Gastroesophageal sphincter (tissue), 4 donors: ENCODE data around the gene B4GALT3. TPM values are rescaled to one million over a fixed set of nuclear protein-coding genes. Genes with fewer than 3 reads are reported as not detected.

Source experiments
- ATAC-seq: fragments of 150-250 bp; one replicate; pipeline ENCODE4 v1.9.1; 2016; ENCODE audit warnings: mild to moderate bottlenecking, moderate library complexity
- H3K27ac ChIP-seq, 4 donors: fragments of 200-600 bp; sonication (generic) in 3 of 4; 1 replicate in 3 of 4; 2 replicates in 1 of 4; pipeline ENCODE4 v1.5.1; 2016 to 2019
- H3K27me3 ChIP-seq: fragments of 200-600 bp; sonication (generic); one replicate; pipeline ENCODE4 v1.5.1; 2019
- H3K36me3 ChIP-seq, 2 donors: fragments of 200-600 bp; sonication (generic); one replicate each; pipeline ENCODE4 v1.5.1; 2019; ENCODE audit warnings: control low read depth in 1 of 2
- H3K4me1 ChIP-seq, 3 donors: fragments of 200-600 bp; sonication (generic); 1 replicate in 2 of 3; 2 replicates in 1 of 3; pipeline ENCODE4 v1.5.1; 2016 to 2019; ENCODE audit warnings: control low read depth in 2 of 3
- H3K4me3 ChIP-seq, 2 donors: fragments of 200-600 bp; sonication (generic); one replicate each; pipeline ENCODE4 v1.5.1; 2019; ENCODE audit warnings: mild to moderate bottlenecking in 1 of 2, moderate library complexity in 1 of 2
- H3K9me3 ChIP-seq, 3 donors: fragments of 200-600 bp; sonication (generic); one replicate each; pipeline ENCODE4 v1.5.1; 2017 to 2019; ENCODE audit warnings: control low read depth in 2 of 3
- EP300 ChIP-seq: sonication (generic); formaldehyde crosslinking; IDR thresholded peaks from one replicate; pipeline ENCODE4 v1.6.1; 2017; ENCODE audit warnings: antibody characterized with exemption, mild to moderate bottlenecking
- POLR2A ChIP-seq, 2 donors: fragments of 450-650 bp; IDR thresholded peaks; one replicate each; pipeline ENCODE4 v1.6.1; 2017; ENCODE audit warnings: antibody characterized with exemption in 2 of 2, mild to moderate bottlenecking in 2 of 2, moderate library complexity in 1 of 2
- POLR2AphosphoS5 ChIP-seq: sonication (generic); formaldehyde crosslinking; IDR thresholded peaks from one replicate; pipeline ENCODE4 v1.6.1; 2017; ENCODE audit warnings: antibody characterized with exemption
- WGBS, 2 donors: methylation state at CpG; one replicate each; pipeline ENCODE4 v1.1.5; 2018; ENCODE audit warnings: low coverage in 1 of 2; 5-methylcytosine and 5-hydroxymethylcytosine counted together
- total RNA-seq, 4 donors: library from RNA; depleted of rRNA; stranded (reverse); fragments of >200 nt; gene quantifications; one replicate each; pipeline ENCODE4 v1.1.0, GENCODE V29; 2016
- TF ChIP-seq, protein P1 (sequence below), 4 experiments: fragments of 200-600 bp in 2 of 4; fragments of 450-650 bp in 2 of 4; sonication (generic) in 1 of 4; IDR thresholded peaks; one replicate each; pipeline ENCODE4 v1.5.1; 2017 to 2019; ENCODE audit warnings: antibody characterized with exemption in 4 of 4, mild to moderate bottlenecking in 2 of 4, moderate library complexity in 2 of 4

The B4GALT3 gene
- total RNA-seq, 4 donors from 2014 or later = 14.8 to 26.4 (median 19.5) TPM

DNA sequence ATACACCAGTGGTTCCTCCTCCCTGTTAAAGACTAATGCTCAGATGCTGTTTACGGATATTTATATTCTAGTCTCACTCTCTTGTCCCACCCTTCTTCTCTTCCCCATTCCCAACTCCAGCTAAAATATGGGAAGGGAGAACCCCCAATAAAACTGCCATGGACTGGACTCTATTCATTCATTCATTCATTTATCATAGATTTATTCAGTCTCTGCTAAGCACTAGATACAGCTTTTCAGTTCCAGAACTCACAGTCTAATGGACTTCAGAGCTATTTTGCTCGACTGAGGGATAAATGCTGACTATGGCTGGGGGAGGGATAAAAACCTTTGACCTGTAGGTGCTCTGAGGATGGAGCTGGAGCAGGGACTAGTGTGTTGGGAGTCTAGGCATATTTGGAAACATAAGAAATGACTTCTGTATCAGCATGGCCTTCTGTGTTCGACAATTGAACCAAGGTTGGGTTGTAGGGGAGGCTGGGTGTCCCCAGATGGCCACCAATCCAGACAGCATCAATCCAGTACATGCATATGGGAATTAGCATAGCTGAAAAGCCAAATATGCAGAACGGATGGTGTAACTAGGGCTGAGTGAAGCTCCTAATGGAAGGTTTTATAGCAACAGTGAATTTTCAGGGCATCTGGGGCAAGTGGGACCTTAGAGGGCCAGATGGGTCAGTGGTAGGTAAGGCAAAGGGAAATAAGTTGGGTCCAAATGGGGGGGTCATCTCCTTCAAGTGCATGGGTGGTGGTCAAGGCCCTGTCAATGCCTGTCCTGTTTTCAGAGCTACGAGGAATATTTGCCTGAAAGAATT, 42.0 kb upstream of the B4GALT3 start:
- TF ChIP-seq POLR2AphosphoS5 (no peak), EP300 (no peak), POLR2A (IDR thresholded peaks at IDR 0.05) (no peak)
- TF ChIP-seq, protein P1, sequence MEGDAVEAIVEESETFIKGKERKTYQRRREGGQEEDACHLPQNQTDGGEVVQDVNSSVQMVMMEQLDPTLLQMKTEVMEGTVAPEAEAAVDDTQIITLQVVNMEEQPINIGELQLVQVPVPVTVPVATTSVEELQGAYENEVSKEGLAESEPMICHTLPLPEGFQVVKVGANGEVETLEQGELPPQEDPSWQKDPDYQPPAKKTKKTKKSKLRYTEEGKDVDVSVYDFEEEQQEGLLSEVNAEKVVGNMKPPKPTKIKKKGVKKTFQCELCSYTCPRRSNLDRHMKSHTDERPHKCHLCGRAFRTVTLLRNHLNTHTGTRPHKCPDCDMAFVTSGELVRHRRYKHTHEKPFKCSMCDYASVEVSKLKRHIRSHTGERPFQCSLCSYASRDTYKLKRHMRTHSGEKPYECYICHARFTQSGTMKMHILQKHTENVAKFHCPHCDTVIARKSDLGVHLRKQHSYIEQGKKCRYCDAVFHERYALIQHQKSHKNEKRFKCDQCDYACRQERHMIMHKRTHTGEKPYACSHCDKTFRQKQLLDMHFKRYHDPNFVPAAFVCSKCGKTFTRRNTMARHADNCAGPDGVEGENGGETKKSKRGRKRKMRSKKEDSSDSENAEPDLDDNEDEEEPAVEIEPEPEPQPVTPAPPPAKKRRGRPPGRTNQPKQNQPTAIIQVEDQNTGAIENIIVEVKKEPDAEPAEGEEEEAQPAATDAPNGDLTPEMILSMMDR (IDR thresholded peaks at IDR 0.05) = no peak
- Histone ChIP-seq H3K9me3 (no peaks in the 10 kb centered on the region), H3K4me1 (no peaks in the 10 kb centered on the region), H3K4me3 (no peak overlapping the region), H3K27ac (no peak overlapping the region), H3K36me3 (peaks cover 0 to 14% of the 10 kb centered on the region in 2 donors), H3K27me3 (no peaks in the 10 kb centered on the region)
- WGBS, 2 donors = 75 to 100% methylated on average over 1 to 5 of the region's 5 CpGs
- ATAC-seq = no peak

DNA sequence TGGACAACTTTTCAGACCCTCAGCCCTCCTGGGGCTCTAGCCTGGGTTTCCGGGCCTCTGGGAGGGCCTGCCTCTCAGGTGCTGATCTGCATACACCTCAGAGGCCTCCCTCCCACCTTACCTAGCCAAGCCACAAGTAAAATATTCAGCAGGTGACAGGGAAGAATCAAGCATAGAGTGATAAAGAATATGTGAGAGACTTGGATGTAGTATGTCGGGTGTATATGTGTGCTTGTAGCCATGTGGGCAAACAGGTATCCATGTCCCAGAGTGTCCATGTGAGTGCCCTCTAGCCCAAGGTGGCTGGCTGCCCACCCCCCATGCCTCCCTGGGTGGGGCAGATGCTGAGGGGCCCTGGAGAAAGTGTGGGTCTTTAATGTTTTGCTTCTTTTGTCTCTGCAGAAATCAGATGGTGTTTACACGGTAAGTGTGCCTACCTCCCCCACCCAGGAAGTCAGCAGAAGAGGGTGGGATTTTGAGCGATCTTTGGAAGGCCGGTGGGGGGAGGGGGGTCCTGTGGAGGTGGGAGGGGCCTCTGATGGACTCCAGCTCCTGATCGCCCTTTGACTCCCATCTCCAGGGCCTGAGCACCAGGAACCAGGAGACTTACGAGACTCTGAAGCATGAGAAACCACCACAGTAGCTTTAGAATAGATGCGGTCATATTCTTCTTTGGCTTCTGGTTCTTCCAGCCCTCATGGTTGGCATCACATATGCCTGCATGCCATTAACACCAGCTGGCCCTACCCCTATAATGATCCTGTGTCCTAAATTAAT, 41.2 kb upstream of the B4GALT3 start:
- no peak for ATAC-seq
- Histone ChIP-seq H3K36me3 (peaks cover 3 to 22% of the 10 kb centered on the region in 2 donors), H3K9me3 (no peaks in the 10 kb centered on the region), H3K4me1 (no peaks in the 10 kb centered on the region), H3K4me3 (peak overlapping the region in 1 of 2 donors; percentile 18), H3K27me3 (no peaks in the 10 kb centered on the region), H3K27ac (peak overlapping the region in 1 of 4 donors; percentile 57)
- TF ChIP-seq POLR2A (IDR thresholded peaks at IDR 0.05) (no peak), EP300 (no peak), POLR2AphosphoS5 (no peak)
- TF ChIP-seq, protein P1 (IDR thresholded peaks at IDR 0.05) = no peak
- WGBS, 2 donors = 82 to 93% methylated on average over 2 to 5 of the region's 8 CpGs

- peaks cover 9 to 28% of the 10 kb centered on the region in 2 donors for H3K36me3 ChIP-seq
- H3K27ac ChIP-seq = peak overlapping the region in 3 of 4 donors; percentile 35 to 57 (median 57)
- TF ChIP-seq EP300 = no peak
- TF ChIP-seq, protein P1 (IDR thresholded peaks at IDR 0.05) = no peak
- no peak for TF ChIP-seq POLR2A (IDR thresholded peaks at IDR 0.05)
- TF ChIP-seq POLR2AphosphoS5 = no peak
- peak overlapping the region in 1 of 2 donors; percentile 18 for H3K4me3 ChIP-seq
- no peak for ATAC-seq
- no peaks in the 10 kb centered on the region for H3K4me1 ChIP-seq
- 65 to 100% methylated on average over 1 to 4 of the region's 6 CpGs for WGBS, 2 donors
- H3K27me3 ChIP-seq = no peaks in the 10 kb centered on the region
- H3K9me3 ChIP-seq = no peaks in the 10 kb centered on the region
Measured at GRCh38 chr1:161217831-161218230, 40.5 kb upstream of the B4GALT3 start.

DNA sequence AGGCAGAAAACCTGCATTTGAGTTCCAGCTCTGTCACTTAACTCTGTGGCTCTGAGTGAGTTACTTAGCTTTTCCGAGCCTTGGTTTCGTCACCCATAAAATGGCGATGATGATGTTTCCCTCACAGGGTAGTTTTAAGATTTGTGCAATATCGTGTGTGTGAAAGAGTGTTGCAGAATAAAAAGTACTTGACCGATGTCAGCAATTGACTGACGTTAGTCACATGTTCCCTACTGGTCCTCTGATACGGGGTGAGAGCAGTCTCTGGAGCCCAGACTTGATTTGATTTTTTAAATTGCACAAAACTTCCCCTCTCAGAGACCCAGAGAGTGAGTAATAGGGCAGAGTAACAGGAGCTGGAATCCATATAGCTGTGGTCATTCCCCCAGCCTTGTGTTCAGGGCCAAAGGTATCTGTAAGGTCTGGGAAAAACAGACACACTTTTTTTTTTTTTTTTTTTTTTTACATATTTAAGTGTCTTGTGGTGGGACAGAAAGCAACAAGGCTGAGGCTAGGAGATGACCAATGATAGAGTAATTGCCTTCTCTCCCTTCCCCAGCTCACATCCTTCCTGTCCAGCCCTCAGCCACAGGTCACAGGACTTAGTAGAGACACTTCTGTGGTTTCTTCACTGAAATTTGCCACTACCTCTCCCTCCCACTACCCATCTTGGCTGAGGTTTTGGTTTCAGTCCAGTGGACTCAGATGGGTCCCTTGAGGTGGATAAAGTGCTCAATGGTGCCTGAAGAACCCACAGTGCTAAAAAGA, 39.8 kb upstream of the B4GALT3 start:
- Histone ChIP-seq H3K4me3 (peak overlapping the region in 1 of 2 donors; percentile 38), H3K4me1 (no peaks in the 10 kb centered on the region), H3K9me3 (no peaks in the 10 kb centered on the region), H3K27me3 (no peaks in the 10 kb centered on the region), H3K27ac (peak overlapping the region in 3 of 4 donors; percentile 55 to 71 (median 69)), H3K36me3 (peaks cover 9 to 36% of the 10 kb centered on the region in 2 donors)
- peak; percentile 72 for ATAC-seq
- 54 to 60% methylated on average over 6 to 7 of the region's 7 CpGs for WGBS, 2 donors
- TF ChIP-seq, protein P1 (IDR thresholded peaks at IDR 0.05) = no peak
- no peak for TF ChIP-seq EP300
- no peak for TF ChIP-seq POLR2A (IDR thresholded peaks at IDR 0.05)
- peak; percentile 41 for TF ChIP-seq POLR2AphosphoS5
